ENCODE data around the gene TEX13D. TPM values are rescaled to one million over a fixed set of nuclear protein-coding genes. Genes with fewer than 3 reads are reported as not detected.

Gene TEX13D
- total RNA-seq (not detected in 2 replicates), polyA plus RNA-seq (not detected in 2 replicates), polyA minus RNA-seq (not detected in 2 replicates), Bru-seq, nascent RNA (not detected), BruChase-seq, experiment 1, labeled RNA remaining after a 6-hour chase (not detected), BruChase-seq, experiment 2, labeled RNA remaining after a 2-hour chase (not detected)
- polyA plus RNA-seq (2011; cell fraction: cytosol; rRNA removed): not detected in 2 replicates
- polyA plus RNA-seq (2011; cell fraction: nucleus; rRNA removed): not detected in 2 replicates
- polyA plus RNA-seq (2012): not detected in 2 replicates
- not detected for polyA minus RNA-seq (2011; cell fraction: cytosol; rRNA and poly(A)+ RNA removed)
- not detected in 2 replicates for polyA minus RNA-seq (2011; cell fraction: nucleus; rRNA and poly(A)+ RNA removed)
- long read RNA-seq: 0 reads

DNA sequence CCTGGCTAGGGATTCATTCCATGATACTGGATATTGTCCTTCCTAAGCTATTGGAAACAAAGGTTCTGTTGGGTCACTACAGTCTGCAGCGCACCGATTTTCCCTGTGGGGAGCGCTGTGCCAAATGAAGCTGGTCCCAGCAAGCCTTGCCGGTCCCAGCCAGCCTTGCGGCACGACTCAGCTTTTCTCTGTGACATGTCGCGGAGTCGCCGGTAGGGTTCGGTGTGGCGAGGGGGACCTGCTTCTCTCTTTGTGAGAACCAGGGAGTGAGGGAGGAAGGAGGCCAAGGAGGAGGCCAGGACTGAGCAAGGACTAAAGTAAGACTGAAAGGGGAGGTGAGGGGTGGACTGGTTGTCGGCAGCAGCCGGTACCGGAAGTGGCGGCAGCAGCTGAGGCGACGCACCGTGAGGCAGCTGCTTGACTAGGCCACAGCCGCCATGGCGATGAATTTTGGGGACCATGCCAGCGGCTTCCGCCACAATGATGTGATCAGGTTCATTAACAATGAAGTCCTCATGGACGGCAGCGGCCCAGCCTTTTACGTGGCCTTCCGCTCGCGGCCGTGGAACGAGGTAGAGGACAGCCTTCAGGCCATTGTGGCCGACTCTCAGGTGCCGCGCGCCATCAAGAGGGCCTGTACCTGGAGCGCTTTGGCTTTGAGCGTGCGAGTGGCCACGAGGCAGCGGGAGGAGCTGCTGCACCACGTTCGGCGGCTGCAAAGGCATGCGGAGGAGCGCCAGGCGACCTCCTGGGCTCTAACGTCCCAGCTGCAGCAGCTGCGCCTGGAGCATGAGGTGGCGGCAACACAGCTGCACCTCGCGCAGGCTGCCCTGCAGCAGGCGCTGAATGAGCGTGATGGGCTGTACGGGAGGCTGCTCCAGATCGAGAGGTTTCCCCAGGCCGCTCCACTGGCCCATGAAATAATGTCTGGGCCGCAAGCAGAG is at the start of gene TEX13D:
Gene TEX13D, plus strand, starts transcription at position 180 of the 944 bp plus-strand sequence. Its CDS starts 258 bp downstream, at position 438.
- dilution Hi-C loops (cut with MboI; ENCODE audit: extremely low pct_ligation_motif_present, low sequenced_read_pairs) (no loop called here), intact Hi-C loops (cut with micrococcal nuclease) (no loop called here)
- Histone ChIP-seq H4K20me1 (replicated peaks; ENCODE audit: control insufficient read depth, extremely low read depth, insufficient read depth, low read length) (no peaks in the 10 kb centered on the region), H3K9me1 (replicated peaks; ENCODE audit: control insufficient read depth, extremely low read depth, insufficient read depth, low read length) (no peaks in the 10 kb centered on the region), H3K4me1 (ENCODE audit: control insufficient read depth, extremely low read depth, insufficient read depth, low read length) (no peaks in the 10 kb centered on the region), H3K79me2 (ENCODE audit: control insufficient read depth, insufficient read depth, low read length) (no peaks in the 10 kb centered on the region), H3K4me3 (replicated peaks in 1 of 3; ENCODE audit: insufficient read depth in 1 of 3, low read depth in 1 of 3, low read length in 3 of 3) (no peak within 1 kb of the TSS), H3K36me3 (ENCODE audit: control insufficient read depth in 2 of 2, extremely low read depth in 1 of 2, insufficient read depth in 2 of 2, low read length in 2 of 2) (no peaks in the 10 kb centered on the region), H3K27me3 (ENCODE audit: control insufficient read depth in 2 of 2, insufficient read depth in 2 of 2, low read length in 2 of 2) (no peaks in the 10 kb centered on the region), H2AFZ (ENCODE audit: low read depth, low read length) (no peak within 1 kb of the TSS), H3K4me2 (ENCODE audit: insufficient read depth, low read length) (no peak within 1 kb of the TSS), H3K9me3 (replicated peaks; ENCODE audit: control insufficient read depth, insufficient read depth, low read length) (no peaks in the 10 kb centered on the region), H3K27ac (ENCODE audit: insufficient read depth, low read depth, low read length) (no peak within 1 kb of the TSS), H3K9ac (replicated peaks; ENCODE audit: extremely low read depth, insufficient read depth, low read length) (no peak within 1 kb of the TSS)
- no TSS peak for BruUV-seq (replicated peaks)
- DNase-seq (ENCODE audit: low read depth, low spot score) (no peak), FAIRE-seq (no peak)
- ChIA-PET POLR2A (no interaction called here), CTCF (no interaction called here)
- no peak for TF ChIP-seq FOS (IDR thresholded peaks at IDR 0.05; ENCODE audit: borderline replicate concordance, insufficient read depth, low read length)
- TF ChIP-seq MYC (IDR thresholded peaks at IDR 0.05; ENCODE audit: low read depth, low read length): no peak
- no peak for TF ChIP-seq GATA2 (IDR thresholded peaks at IDR 0.05; ENCODE audit: insufficient read depth, insufficient read length, low read depth, low read length)
- TF ChIP-seq JUN (IDR thresholded peaks at IDR 0.05; ENCODE audit: borderline replicate concordance, insufficient read depth, insufficient read length, low read depth): no peak
- TF ChIP-seq MAX (IDR thresholded peaks at IDR 0.05; ENCODE audit: insufficient read depth, insufficient read length): no peak
- TF ChIP-seq EZH2 (IDR thresholded peaks at IDR 0.05; ENCODE audit: borderline replicate concordance, low read depth, low read length, severe bottlenecking): no peak
- TF ChIP-seq CTCF (IDR thresholded peaks at IDR 0.05; ENCODE audit: extremely low read depth in 1 of 2, insufficient read depth in 1 of 2, low read depth in 1 of 2, low read length in 2 of 2): no peak
